DMS79 treated with DMSO at 0.1 percent for 48 hours (cell line): ENCODE measurements around the gene IQSEC1.

Experiments
- DNase-seq: peaks from one replicate; lab custom pipeline; 2025; lab: John Stamatoyannopoulos, UW

The IQSEC1 gene

DNA sequence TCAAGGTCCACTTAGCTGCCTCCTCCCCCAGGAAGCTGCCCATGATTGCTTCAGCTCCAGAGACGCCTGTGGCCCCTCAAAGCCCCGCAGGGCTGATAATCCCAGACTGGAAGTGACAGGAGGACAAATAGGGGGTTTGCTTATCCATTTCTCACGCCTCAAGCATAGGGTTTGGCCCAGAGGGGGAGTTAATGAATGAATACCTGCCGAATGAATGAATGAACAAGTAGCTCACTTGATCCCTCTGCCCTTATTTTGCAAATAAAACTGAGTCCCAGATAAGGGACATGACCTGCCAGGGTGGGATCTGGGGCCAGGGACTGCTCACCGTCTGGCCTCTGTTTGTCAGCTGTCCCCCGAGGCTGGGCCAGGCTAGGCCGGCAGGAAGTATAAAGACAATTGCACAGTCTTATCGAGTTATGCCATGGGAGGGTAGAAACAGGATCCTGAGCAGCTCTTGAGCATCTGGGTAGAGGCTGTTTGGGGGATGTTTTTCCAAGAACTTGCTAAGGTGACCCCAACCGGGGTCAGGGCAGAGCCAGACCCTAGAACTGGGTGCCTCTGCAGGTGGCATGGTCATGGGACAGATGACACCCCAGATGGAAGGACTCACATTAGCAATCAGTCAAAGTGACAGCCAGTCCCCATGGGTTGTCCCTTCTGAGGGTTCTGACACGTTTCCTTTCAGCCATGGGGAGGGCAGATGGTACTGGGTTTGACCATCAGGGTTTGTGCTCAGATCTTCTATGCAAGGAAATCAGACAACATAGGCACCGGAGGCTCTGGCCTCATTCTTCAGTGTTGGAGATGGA is 45.0 kb downstream of the IQSEC1 start:
- DNase-seq: no peak

DNA sequence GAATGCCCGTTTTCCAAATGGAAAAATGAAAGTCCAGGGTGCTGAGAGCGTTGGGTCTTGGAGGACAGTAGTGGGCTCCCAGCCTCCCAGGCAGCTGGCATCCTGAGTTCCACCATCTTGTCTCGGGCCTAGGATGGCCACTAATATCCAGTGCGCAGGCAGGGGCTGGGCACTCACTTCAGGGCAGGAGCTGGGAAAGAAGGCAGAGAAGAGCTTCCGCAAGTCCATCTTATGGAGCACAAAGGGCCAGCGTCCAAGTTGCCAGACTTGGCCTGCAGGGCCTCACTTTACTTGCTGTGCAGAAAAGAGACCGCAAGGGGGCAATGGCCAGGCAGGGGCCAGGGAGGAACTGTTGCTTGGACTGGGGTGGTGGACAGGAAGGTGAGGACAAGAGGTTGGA is 46.1 kb downstream of the IQSEC1 start:
- DNase-seq: no peak

DNA sequence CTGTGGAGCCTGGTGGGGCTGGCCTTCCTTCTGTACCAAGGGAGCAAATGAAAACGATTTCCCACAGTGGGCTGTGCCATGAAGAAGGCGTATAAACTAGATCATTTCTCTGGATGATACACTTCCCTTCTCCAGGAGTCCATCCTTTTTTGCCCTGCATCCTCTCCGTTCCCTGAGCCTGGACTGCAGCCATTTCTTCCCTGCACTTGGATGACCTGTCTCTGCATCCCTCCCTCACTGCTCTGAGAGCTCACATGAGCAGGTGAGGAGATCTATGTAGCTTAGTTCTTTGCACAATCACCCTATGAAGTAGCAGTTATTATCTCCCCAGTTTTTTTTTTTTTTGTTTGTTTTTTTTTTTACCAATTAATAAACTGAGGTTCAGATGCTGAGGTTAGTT is 46.7 kb downstream of the IQSEC1 start:
- no peak for DNase-seq

DNA sequence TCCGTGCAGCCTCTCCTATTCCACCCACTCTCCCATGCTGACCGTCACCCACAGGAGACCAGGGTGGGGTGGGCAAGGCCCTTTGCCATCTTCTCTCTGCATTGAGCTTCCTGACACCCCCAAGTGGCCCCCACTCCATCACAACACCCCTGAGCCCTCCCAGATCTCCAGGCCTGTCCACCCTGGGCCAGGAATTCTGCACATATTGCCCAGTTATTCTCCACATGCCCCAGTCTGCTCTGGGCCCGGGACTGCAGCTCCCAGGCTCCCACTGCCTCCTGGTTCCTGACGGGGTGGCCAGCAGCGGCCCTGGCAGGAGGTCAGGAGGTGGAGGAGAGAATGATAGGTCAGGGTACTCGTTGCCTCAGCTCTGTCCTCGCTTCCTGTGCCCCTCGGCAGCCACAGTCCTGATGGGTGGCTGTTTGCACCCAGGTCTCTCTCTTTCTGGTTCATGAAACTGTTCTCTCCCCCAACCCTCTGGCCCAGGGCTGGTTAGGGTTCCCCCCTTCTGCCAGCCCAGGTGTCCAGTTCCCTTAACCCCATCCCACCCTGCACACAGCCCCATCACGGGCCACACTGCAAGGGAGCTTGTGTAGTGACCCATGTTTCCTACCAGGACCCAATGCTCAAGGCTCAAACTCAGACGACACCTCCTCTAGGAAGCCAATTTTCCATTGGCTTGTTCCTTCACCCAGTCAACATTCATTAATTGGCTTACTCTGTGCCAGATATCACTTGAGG is 47.3 kb downstream of the IQSEC1 start:
- DNase-seq: no peak

DNA sequence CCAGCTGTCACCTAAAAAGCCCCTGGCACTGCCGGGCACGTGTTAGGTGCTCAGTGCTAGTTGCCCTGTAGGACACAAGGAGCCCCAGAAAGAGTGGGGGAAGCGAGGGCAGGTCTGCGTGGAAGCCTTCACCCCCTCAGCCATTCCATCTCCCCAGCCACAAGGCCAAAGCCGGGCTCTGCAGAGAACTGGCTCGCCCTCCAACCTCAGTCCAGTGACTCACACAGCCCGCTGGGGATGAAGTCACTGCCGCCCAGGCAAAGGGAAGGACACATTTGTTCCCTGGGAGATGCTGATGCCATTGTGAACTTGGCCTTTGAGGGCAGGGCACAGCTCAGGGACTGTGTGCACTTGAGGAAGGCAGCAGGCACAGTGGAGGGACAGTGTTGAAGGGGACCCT is 48.1 kb downstream of the IQSEC1 start:
- no peak for DNase-seq

DNA sequence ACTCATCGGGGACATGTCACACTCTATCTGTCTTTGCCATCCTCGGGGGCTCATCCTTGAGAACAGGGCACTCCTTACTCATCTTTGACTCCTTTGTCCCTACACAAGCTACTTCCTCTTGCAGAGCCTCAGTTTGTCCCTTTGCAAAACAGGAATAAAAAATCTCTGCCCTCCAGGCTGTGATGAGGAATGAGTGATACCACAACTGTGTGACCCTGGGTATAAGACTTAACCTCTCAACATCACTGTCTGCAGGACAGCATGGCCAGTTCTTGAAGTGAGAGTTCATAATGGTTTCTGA is 48.5 kb downstream of the IQSEC1 start:
- DNase-seq: no peak

DNA sequence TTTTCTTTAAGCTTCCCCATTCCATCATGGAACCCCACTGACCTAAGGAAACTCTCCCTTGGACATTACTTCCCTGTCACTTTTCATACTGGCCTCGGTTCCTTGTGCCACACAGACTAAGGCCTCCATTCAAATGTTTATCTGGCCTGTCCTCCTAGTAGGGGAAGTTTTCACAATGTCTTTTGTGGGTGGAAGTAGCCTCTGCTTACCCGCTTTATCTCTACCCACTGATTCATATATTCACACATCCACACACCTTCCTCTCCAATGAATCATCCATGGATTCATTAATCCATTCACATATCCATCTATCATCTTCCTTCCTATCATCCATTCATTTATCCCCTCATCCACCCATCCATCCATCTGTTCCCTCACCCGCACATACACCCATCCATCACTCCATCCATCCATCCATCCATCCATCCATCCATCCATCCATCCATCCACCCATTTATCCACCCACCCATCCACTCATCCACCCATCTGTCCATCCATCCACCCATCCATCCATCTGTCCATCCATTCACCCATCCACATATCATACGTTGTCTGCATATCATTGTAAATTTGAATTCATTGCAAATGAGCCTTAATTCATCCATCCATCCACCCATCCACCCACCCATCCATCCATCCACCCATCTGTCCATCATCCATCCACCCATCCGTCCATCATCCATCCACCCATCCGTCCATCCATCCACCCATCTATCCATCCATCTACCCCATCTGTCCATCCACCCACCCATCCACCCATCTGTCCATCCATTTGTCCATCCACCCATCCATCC is 49.1 kb downstream of the IQSEC1 start:
- DNase-seq: no peak

DNA sequence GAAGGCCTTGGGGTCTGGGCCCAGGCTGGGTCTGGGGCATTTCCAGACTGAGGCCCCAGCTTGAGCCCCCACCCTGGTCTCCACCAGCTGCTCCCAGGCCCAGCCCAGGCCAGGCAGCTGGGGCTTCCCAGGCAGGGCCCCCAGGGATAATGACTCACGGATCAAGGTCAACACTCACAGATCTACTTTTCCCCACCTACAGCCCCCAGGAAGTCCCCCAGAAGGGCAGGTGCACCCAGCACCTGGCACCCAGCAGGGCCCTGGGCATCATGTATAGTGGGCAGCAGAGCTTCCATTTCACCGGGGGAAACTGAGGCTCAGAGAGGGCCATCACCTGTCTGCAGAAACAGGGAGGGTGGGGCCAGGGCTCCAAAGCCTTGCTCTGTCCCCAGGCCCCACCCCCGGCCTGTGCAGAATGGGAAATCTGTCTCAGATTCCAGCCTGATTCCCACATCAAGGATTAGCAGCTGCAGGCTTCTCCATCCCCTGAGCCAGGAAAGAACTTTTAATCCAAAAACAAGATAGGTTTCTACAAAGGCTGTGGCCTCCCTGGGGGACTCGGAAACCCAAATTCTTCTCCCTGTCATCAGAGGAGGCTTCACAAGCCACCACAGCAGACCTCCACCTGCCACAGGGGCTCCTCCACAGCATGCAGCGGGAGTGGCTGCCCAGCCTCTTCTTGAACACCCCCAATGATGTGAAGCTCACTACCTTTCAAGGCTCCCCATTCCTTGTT is 49.8 kb downstream of the IQSEC1 start:
- no peak for DNase-seq

DNA sequence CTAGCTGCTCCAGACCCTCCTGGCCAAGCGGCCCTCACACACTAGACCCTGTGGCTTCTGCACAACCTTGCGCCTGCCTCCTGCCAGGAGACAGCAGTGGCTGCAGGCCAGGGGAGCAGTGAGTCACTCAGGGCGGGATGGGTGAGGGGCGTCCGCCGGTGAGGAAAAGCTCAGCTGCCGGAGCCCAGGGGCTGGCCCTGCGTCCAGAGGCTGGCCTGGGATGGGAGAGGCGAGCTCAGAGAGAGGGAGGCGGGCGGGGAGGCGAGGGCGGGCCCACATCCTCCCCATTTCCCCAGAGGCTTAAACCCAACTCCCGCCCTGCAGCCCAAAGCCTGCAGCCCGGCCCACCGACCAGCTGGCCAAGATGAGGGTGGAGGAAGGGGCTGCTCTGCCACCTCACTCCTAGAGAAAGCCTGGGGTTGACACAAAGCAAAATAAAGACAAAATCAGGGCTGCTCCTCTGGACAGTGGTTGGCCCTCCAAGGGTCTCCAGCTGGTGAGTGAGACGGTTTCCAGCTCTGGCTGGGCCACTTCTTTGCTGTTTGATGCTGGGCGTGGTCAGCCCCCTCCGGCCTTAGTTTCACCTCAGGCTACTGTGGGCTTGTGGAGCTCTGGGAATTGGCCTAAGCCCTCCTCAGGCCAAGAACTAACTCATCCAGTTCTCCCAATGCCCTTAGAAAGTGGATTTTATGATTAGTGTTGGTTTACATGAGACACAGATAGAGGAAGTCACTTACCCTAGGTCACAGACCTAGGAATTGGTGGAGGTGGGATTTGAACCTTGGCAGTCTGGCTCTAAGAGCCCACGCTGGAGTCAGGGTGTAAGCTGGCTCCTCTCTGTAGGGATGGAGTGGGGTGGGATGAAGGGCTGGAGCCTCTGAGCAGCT is 50.6 kb downstream of the IQSEC1 start:
- no peak for DNase-seq

DNA sequence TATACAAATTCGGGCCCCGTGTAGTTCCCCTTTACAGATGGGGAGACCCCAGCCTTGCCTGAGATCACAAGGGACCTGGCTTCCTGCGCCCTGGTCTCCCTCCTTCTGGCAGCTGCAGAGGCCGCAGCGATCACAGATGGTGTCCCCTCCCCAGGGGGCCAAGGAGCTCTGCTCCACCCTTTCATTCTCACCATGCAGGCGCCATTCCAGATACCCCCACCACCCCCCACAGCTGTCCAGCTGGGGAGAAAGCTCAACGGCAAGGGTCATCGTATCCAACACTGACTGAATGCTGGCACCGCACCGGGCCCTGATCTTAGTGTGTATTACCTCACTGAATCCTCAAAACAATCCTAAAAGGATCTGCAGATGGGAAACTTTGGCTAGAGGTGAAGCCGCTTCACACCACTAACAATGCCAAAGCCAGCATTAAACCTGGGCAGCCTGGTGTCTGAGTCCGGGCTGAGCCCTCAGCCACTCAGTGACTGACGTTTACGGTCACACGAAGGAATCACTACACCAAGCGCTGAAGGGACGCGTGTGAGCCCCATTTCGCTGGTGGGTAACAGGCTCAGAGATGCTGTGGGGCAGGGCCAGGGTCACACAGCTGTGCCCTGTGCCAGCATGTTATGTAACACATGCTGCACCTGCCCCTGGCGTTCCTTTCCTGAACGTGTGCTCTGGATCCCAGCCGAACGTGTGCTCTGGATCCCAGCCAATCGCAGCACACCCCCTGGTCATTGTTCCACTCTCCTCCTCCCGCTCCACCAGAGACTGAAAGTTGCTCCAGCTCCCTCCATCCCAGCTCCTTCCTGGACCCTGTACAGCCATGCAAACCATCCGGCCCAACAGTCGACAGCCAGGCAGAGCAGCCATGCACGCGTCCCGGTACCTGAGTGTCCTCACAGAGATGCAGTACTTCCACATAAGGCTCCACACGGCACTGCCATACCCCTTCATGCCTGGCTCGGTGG is 51.8 kb downstream of the IQSEC1 start:
- peak; percentile 6 for DNase-seq

DNA sequence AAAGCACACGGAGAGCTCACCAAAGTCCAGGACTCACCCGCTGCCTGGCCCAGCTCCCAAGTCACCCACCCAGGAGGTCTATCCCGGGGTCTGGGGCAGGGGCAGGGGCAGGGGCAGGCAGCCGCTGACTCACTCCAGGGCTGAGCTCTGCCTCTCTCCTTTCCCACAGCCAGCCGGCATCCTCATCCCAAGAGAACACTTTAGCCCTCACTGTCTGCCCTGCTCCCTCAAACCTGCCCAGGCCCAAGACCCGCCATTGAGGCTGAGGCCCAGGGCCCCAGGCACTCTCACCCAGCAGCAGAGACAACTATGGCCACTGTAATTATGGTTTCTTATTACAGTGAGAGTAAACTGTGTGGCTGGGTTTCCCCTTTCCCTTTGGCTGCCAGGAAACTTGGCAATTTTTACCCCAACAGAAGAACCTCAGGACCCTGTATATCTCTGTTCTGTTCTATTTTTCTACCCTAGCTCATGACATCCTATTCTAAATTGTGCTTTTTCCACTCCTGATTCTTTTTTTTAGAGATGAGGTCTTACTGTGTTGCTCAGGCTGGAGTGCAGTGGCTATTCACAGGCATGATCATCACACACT is 53.0 kb downstream of the IQSEC1 start:
- no peak for DNase-seq

DNA sequence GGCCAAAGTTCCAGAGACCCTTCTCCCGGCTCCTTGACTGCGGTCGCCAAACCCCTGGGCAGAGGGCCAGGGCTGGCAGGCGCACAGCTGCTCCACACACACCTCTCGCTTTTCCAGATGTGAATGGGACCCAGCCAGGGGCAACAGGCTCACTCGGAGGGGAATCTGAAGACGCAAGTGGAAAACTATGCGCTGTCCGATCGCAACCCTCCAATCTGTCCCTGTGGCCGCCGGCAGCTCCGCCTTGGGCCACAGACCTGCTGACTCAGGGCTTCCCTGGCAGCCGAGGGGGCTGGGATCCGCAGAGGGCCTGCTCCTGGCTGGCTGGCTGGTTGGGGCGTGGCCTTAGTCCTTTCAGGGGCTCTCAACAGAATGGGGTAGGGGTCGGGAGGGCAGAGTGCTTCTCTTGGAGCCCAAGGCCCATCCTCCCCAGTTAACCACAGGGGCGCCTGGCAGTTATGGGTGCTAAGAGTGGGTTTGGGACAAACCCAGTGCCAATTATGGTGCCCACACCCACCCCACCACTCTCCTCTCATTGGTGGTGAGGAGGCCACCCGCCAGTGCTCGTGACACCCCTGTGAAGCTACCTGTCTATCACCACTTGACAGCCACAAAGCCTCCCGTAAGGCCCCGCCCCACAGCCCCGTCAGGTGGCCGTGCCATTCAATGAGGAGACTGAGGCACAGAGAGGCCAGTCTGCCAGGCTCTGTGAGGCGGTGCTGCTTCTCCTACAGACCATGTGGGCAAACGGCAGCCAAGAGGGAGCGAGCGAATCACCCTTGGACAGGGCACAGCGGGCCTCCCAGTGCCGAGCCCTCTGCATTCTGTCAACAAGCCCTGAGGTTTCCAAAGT is 53.8 kb downstream of the IQSEC1 start:
- DNase-seq: peak; percentile 77

DNA sequence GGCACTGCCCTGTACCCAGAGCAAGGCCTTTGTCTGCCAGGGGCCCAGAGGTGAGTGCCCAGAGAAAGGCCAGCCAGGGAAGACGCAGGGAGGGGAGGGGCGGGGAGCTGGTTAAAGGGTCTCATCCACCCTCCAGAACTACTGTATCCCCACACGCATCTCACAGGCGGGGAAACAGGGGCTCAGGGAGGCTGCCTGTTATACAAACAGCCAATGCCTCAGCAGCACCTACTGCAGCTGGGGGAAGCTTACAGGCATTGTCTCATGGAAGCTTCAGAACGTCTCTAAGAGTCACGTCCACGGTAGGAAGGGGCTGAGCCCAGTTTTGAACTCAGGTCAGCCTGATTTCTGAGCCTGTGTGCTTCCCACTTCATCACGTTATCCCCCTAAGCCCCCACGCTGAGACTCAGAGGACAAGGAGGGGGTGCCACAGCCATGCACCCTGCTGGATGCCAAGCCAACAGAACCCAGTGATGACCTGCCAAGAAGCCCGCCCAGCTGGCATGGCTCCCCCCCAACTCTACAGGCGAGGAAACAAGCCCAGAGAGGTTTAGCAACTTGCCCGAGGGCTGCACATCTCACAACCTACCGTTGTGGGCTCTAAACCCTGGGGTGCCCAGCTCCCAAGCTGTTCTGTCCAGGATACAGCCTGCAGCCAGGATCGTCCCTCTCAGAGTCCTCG is 54.5 kb downstream of the IQSEC1 start:
- DNase-seq: no peak

DNA sequence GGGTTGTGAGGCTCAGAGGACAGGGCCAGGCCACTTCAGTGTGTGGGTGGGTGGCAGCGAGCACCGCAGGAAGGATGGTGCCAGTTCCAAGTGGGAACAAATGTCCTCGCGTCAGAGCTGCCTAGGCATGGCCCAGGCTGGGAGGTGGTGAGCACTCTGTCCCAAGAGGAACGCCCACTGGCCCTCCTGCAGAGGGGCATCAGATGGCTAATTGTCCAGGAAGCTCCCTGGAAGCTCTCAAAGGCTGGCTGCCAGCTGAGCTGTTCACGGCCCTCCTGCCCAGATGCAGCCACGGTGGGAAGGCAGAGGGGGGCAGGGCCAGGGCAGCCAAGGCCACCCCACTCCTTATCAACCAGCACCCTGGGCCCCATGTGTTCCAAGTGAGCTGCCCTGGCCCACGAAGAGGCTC is 55.2 kb downstream of the IQSEC1 start:
- no peak for DNase-seq

DNA sequence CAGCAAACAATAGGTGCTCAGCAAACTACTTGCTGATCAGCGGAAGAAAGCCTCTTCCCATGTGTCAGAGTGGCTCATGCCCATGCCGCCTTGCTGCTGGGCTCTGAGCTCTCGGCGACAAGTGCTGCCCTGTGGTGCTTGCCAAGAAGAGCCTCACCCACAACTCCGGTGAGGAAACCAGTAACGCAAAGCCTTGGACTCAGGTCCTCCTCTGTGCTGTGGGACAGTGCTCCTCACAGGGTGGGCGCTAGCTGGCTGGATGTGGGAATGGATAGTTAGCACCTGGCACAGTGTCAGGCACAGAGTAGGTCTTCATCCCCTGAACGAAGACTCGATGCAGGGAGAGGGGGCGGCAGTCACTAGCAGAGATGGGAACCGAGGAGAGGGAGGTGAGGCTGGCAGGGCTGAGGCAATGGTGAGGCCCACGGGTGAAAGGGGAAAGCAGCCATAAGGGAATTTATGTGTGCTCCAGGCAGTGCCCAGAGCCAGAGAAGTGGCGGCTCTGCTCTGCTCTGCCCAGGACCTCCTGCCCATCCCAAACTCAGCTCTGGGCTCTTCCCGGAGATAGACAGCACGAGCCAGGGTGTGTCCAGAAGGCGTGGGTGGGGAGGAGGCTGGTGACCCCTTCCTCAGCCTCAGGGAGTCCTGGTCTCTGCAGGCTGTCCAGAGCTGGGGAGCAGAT is 55.7 kb downstream of the IQSEC1 start:
- no peak for DNase-seq

DNA sequence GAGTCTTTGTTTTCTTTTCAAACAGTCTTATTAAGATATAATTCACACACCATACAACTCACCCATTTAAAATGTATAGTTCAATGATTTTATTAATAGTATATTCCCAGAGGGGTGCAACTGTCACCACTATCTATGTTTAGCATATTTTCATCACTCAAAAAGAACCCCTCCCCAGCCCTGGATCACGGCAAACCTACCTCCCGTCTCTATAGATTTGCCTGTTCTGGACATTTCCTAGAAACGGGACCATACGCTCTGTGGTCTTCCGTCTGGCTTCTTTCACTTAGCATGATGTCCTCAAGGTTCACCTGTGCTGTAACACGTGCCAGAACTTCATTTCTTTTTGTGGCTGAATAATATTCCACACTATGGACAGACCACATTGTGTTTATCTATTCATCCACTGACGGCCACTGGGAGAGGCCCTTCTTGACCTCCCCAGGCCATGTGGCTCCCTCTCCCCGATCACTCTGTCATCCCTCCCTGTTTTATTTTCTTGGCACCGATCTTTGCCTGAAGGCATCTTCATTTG is 56.4 kb downstream of the IQSEC1 start:
- no peak for DNase-seq

DNA sequence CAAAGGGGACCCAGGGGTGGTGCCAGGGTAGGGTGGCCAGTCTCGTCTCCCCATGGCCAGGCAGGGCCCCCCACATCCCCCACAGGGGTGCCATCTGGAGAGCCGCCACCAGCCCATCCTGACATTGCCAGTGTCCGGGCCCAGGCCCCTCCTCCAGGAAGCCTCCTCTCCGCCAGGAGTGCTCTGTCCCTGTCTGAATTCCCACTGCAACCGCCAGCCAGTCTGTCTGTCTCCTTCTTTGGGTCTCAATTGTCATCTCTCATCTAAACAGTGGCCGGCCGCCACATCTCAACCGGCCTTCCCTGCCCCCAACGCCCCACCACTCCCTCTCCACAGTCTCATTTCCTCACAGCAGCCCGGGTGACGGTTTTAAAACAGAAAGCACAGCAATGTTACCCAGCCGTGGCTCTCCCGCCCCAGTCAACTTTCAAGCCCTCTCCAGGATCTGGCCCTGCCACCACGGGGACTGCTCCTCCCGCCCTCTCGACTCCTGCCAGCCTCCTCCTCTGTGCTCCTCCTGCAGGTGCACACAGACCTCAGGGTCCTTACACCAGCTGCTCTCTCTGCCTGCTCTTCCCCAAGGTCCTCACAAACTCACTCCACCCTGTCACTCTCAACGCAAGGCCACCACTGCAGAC is 57.0 kb downstream of the IQSEC1 start:
- DNase-seq: peak; percentile 72
